IMR-90 (cell line): Measurements from ENCODE around the gene PPP3CB. TPM values are rescaled to one million over a fixed set of nuclear protein-coding genes. Genes with fewer than 3 reads are reported as not detected.
A peak's percentile ranks its signal among the peaks of the same experiment; 100 is the strongest.

Source experiments
- ATAC-seq: fragments of 200-7000 bp; cut with Tn5 transposase; 2 replicates; pipeline ENCODE4 v1.9.1; 2020; ENCODE audit warnings: low read depth, mild to moderate bottlenecking, moderate library complexity
- BruUV-seq: library from RNA; stranded (reverse); fragments of 400-500 nt; replicated peaks from 2 replicates; lab custom pipeline; 2021; lab: Mats Ljungman, UMichigan
- CTCF ChIA-PET: fragments of 300-600 bp; formaldehyde crosslinking; extraction: SDS; loops from one replicate; lab custom pipeline; 2021; ENCODE audit warnings: antibody characterized with exemption; lab: Yijun Ruan, JAX
- POLR2A ChIA-PET: fragments of 300-600 bp; sonication (Branson Sonifier 250); formaldehyde crosslinking; loops from one replicate; lab custom pipeline; 2022; ENCODE audit warnings: antibody characterized with exemption; ENCODE audit not compliant: unreplicated experiment; lab: Charles Lee
- DNase-seq: peaks from one replicate; pipeline ENCODE4 v3.0.0; 2013
- H2AFZ ChIP-seq: replicated peaks from 2 replicates; pipeline ENCODE3; 2013; ENCODE audit warnings: low read length, mild to moderate bottlenecking; ENCODE audit not compliant: poor library complexity
- H2AK5ac ChIP-seq: 2 replicates; pipeline ENCODE4 v1.6.1; 2013; ENCODE audit warnings: low read depth, low read length, inconsistent platforms
- H2AK9ac ChIP-seq: replicated peaks from 2 replicates; pipeline ENCODE3; 2013; ENCODE audit warnings: mild to moderate bottlenecking, low read depth, low read length, moderate library complexity; ENCODE audit not compliant: poor library complexity
- H2BK120ac ChIP-seq: 2 replicates; pipeline ENCODE4 v1.6.1; 2013; ENCODE audit warnings: low read depth, low read length, inconsistent platforms
- H2BK15ac ChIP-seq: 3 replicates; pipeline ENCODE4 v1.6.1; 2013; ENCODE audit warnings: low read depth, low read length, inconsistent platforms
- H2BK20ac ChIP-seq: 2 replicates; pipeline ENCODE4 v1.6.1; 2013; ENCODE audit warnings: low read depth, mild to moderate bottlenecking, inconsistent platforms, low read length, moderate library complexity
- H2BK5ac ChIP-seq: 2 replicates; pipeline ENCODE4 v1.6.1; 2013; ENCODE audit warnings: mild to moderate bottlenecking, low read depth, low read length, inconsistent platforms; ENCODE audit not compliant: poor library complexity, severe bottlenecking
- H3K14ac ChIP-seq: replicated peaks from 2 replicates; pipeline ENCODE4 v1.6.1; 2013; ENCODE audit warnings: low read depth, low read length, inconsistent platforms
- H3K18ac ChIP-seq: 2 replicates; pipeline ENCODE4 v1.6.1; 2013; ENCODE audit warnings: low read depth, low read length, control low read depth
- H3K23ac ChIP-seq: 2 replicates; pipeline ENCODE4 v1.6.1; 2013; ENCODE audit warnings: low read depth, low read length, inconsistent platforms
- H3K27ac ChIP-seq: 2 replicates; pipeline ENCODE4 v1.5.1; 2013; ENCODE audit warnings: mild to moderate bottlenecking, control low read depth, low read length; ENCODE audit not compliant: insufficient read depth
- H3K27me3 ChIP-seq: 2 replicates; pipeline ENCODE4 v1.6.1; 2013; ENCODE audit warnings: low read length; ENCODE audit not compliant: control insufficient read depth, insufficient read depth
- H3K36me3 ChIP-seq: 2 replicates; pipeline ENCODE4 v1.6.1; 2013; ENCODE audit warnings: low read length, mixed read lengths; ENCODE audit not compliant: control insufficient read depth, insufficient read depth
- H3K4ac ChIP-seq: 2 replicates; pipeline ENCODE4 v1.6.1; 2013; ENCODE audit warnings: low read depth, low read length, inconsistent platforms
- H3K4me1 ChIP-seq: 2 replicates; pipeline ENCODE4 v1.6.1; 2013; ENCODE audit warnings: low read length, mixed read lengths; ENCODE audit not compliant: control insufficient read depth, insufficient read depth
- H3K4me2 ChIP-seq: 2 replicates; pipeline ENCODE4 v1.6.1; 2013; ENCODE audit warnings: low read depth, mild to moderate bottlenecking, control low read depth, low read length, moderate library complexity
- H3K4me3 ChIP-seq: 2 replicates; pipeline ENCODE4 v1.5.1; 2013; ENCODE audit warnings: low read depth, mild to moderate bottlenecking, control low read depth, low read length, moderate library complexity; ENCODE audit not compliant: insufficient read depth
- H3K56ac ChIP-seq: 2 replicates; pipeline ENCODE4 v1.6.1; 2013; ENCODE audit warnings: low read length, inconsistent platforms; ENCODE audit not compliant: insufficient read depth; ENCODE audit errors: extremely low read depth
- H3K79me1 ChIP-seq, 2 experiments: 2 replicates each; pipeline ENCODE4 v1.6.1; 2013; ENCODE audit warnings: low read length in 2 of 2, inconsistent platforms in 1 of 2, low read depth in 1 of 2
- H3K9ac ChIP-seq: 2 replicates; pipeline ENCODE4 v1.6.1; 2013; ENCODE audit warnings: low read depth, low read length, control low read depth
- H3K9me1 ChIP-seq: 2 replicates; pipeline ENCODE4 v1.6.1; 2013; ENCODE audit warnings: low read length, inconsistent platforms; ENCODE audit not compliant: insufficient read depth
- H3K9me3 ChIP-seq: 2 replicates; pipeline ENCODE4 v1.6.1; 2013; ENCODE audit warnings: low read length; ENCODE audit not compliant: control insufficient read depth, insufficient read depth
- H4K20me1 ChIP-seq: 2 replicates; pipeline ENCODE4 v1.6.1; 2013; ENCODE audit warnings: low read length, inconsistent platforms; ENCODE audit not compliant: insufficient read depth
- H4K5ac ChIP-seq: 2 replicates; pipeline ENCODE4 v1.6.1; 2013; ENCODE audit warnings: mild to moderate bottlenecking, low read depth, low read length, control low read depth
- H4K8ac ChIP-seq, 2 experiments: 2 replicates each; pipeline ENCODE4 v1.6.1; 2013; ENCODE audit warnings: low read depth in 2 of 2, low read length in 2 of 2, control low read depth in 1 of 2, inconsistent platforms in 1 of 2
- H4K91ac ChIP-seq: 2 replicates; pipeline ENCODE4 v1.6.1; 2013; ENCODE audit warnings: low read depth, low read length, inconsistent platforms; ENCODE audit not compliant: insufficient read depth
- BHLHE40 ChIP-seq: fragments of 150-350 bp; IDR thresholded peaks from 2 replicates; pipeline ENCODE4 v1.6.1; 2016; ENCODE audit warnings: mild to moderate bottlenecking, low read depth, low read length
- MAZ ChIP-seq: IDR thresholded peaks from 2 replicates; pipeline ENCODE4 v1.6.1; 2012; ENCODE audit warnings: low read depth, mild to moderate bottlenecking, low read length, improper control_type of control experiment, moderate library complexity, borderline replicate concordance
- MXI1 ChIP-seq: IDR thresholded peaks from 2 replicates; pipeline ENCODE4 v1.6.1; 2012; ENCODE audit warnings: low read depth, mild to moderate bottlenecking, low read length, moderate library complexity, borderline replicate concordance
- POLR2A ChIP-seq: IDR thresholded peaks from 2 replicates; pipeline ENCODE4 v1.6.1; 2012; ENCODE audit warnings: mild to moderate bottlenecking, low read depth, low read length
- WGBS, 2 experiments: methylation state at CpG; one replicate each; pipeline versions ENCODE4 v1.1.5 to v1.1.7; 2013; ENCODE audit warnings: missing lambda C conversion rate in 2 of 2; ENCODE audit not compliant: insufficient read length in 1 of 2; ENCODE audit errors: extremely low coverage in 2 of 2; 5-methylcytosine and 5-hydroxymethylcytosine counted together
- dilution Hi-C: fragments of 300-500 bp; cut with HindIII; formaldehyde crosslinking; loops from one replicate; pipeline ENCODE4 v1.14.3; 2018; ENCODE audit warnings: low sequenced_read_pairs; ENCODE audit not compliant: unreplicated experiment
- in situ Hi-C: fragments of 300-500 bp; cut with MboI; formaldehyde crosslinking; loops from 3 replicates; pipeline ENCODE4 v1.14.3; 2019; ENCODE audit warnings: low sequenced_read_pairs, inconsistent platforms, mixed read lengths
- intact Hi-C: fragments of 100-400 bp; cut with micrococcal nuclease; formaldehyde crosslinking; loops from 2 replicates; pipeline ENCODE4 v1.10.0; 2022
- polyA plus RNA-seq, 3 experiments: library from polyadenylated mRNA; depleted of rRNA; stranded (reverse); fragments of >200 nt; gene quantifications; 2 replicates each; pipeline ENCODE4 v1.2.3, GENCODE V29; 2012; ENCODE audit warnings: low replicate concordance in 1 of 3
- total RNA-seq: library from RNA; depleted of rRNA; stranded (reverse); fragments of >200 nt; gene quantifications from 2 replicates; pipeline ENCODE4 v1.2.3, GENCODE V29; 2012

The PPP3CB gene
- total and polyA plus RNA-seq, 2 of the 4 experiments (the other 2 are of a cell fraction): 22.9 to 36.4 TPM

DNA sequence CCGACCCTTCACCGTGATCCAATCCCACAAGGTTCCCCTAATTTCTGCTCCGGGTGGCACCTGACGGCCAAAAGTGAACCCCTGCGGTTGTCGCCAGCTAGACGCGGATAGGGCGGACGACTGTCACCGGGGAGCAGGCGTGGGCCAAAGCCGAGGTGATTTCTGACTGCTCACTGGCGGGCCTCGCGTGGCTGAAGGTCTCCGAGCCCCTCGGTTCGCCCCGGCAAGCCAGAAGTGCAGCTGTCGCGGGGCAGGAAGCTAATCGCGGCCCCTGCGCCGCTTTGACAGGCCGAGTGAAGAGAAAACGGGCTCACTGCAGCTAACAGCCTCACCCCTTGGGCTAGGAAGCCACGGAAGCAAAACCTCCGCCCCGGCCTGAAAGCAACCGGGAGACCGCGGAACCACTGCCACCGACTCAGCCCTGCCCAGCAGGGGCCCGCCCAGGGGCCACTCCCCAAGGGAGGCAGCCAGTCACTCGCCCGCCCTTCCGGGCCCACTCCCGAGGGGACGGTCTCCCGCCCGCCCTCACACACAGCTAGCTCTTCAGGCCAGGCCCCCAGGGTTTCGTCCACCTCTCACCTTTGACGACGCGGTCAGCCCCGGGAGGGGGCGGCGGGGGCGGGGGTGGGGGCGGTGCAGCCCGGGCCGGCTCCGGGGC lies 469 bp downstream of the PPP3CB start:
- POLR2A ChIA-PET: no interaction called here

More for the DNA sequence above, 469 bp downstream of the PPP3CB start:
- CTCF ChIA-PET: no interaction called here
- dilution Hi-C loops (no loop called here), intact Hi-C loops (loop anchor here (10.0 kb wide), 1 partner anchor 241 kb away; the partner anchor contains the start of gene MRPS16), in situ Hi-C loops (no loop called here)
- Histone ChIP-seq H4K20me1 (peaks cover 3% of the 10 kb centered on the region; the same call in 1 of the 2 replicates), H3K9me1 (peaks cover 10% of the 10 kb centered on the region), H3K18ac (peak overlapping the region; percentile 46), H3K4me2 (peak overlapping the region; percentile 77), H2AK5ac (peak overlapping the region; percentile 22), H2AK9ac (peak overlapping the region; percentile 95), H4K91ac (peak overlapping the region; percentile 87), H3K27me3 (no peaks in the 10 kb centered on the region), H3K9ac (peak overlapping the region; percentile 97), H3K4ac (peak overlapping the region; percentile 98), H2AFZ (peak overlapping the region; percentile 92), H3K79me1 (peaks cover 14 to 30% of the 10 kb centered on the region in 2 experiments), H2BK120ac (peak overlapping the region; percentile 65; the same call in 1 of the 2 replicates), H3K23ac (peak overlapping the region; percentile 97), H3K9me3 (no peaks in the 10 kb centered on the region), H2BK20ac (no peak overlapping the region; the same call in 1 of the 2 replicates), H3K36me3 (peaks cover 1% of the 10 kb centered on the region; the same call in 1 of the 2 replicates), H2BK15ac (peak overlapping the region; percentile 3; the same call in 2 of the 3 replicates), H3K27ac (peak overlapping the region; percentile 95), H2BK5ac (peak overlapping the region; percentile 95), H3K4me1 (peaks cover 7% of the 10 kb centered on the region; the same call in 1 of the 2 replicates), H3K4me3 (peak overlapping the region; percentile 90), H4K5ac (peak overlapping the region; percentile 69), H3K56ac (peak overlapping the region; percentile 82), H4K8ac (peak overlapping the region; percentile 42 to 95; a peak in 3 of 4 replicates), H3K14ac (peak overlapping the region; percentile 96)
- 0% methylated on average over 22 of the region's 55 CpGs; no CpG with 5 or more reads in 1 of the 2 experiments for WGBS, 2 experiments
- BruUV-seq: TSS peak; percentile 41
- peak; percentile 87 for DNase-seq
- TF ChIP-seq MAZ (peak; percentile 48; the same call in 1 of the 2 replicates), BHLHE40 (no peak), POLR2A (peak; percentile 87), MXI1 (peak; percentile 54; the same call in 1 of the 2 replicates)
- ATAC-seq: peak; percentile 94
